HG02938 (cell line): ENCODE measurements around the gene SPATA2L.

Source experiments
- ATAC-seq: cut with Tn5 transposase; IDR thresholded peaks from one replicate; pipeline ENCODE4 v1.9.1; 2021; ENCODE audit warnings: mild to moderate bottlenecking, moderate library complexity; ENCODE audit not compliant: unreplicated experiment

SPATA2L gene

DNA sequence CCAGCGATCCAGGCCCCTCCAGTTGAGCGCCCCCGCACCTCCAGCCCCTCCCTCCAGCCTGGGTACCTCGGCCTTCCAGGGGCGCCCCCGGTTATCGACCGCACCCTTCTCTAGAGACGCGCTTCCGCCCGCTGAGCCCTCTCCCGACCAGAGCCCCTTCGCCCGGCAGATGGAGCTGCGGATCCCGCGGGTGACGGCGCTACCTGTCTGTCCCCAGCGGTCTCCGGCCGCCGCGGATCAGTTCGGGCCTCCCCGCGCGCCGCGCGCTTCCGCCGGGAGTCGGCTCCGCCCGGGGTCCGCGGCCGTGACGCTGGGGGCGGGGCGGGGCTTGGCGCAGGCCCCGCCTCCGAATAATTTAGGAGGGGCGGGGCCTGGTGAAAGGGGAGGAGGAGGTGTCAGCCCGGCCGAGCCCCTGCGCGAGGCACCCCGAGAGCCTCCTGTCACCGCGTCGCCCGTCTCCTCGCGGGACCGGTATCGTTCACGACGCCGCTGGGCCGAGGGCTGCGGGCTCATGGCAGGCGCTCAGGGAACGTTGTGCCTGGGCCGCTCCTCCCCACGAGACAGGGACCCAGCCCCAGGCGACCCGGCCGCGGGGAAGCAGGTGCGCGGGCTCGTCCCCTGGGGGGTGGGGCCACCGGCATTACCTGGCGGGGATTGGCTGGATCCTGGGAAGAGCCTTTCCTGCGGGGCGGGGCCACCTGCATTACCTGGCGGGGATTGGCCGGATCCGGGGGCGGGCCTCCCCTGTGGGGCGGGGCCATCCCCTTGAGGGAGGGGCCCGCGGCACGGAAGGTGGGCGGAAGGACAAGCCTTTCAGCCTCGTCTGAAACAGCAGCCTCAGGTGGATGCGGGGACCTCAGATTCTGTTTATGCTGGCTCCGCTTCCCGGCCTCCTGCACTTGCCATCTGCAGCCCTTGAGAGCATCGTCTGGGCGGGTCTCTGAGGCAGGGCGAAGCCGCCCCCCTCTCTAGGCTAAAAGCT is at the start of gene SPATA2L:
Gene SPATA2L (minus strand): TSS at position 281 of the 982 bp plus-strand sequence. CDS start 473 bp downstream, outside the sequence.
- ATAC-seq = peak; percentile 65

GRCh38 chr16:89749637-89750036 is 48.1 kb upstream of the SPATA2L start:
- no peak for ATAC-seq

- no peak for ATAC-seq
These were observed 47.4 kb upstream of the SPATA2L start for GRCh38 chr16:89748921-89749320.

- ATAC-seq = no peak
These were observed 46.6 kb upstream of the SPATA2L start for GRCh38 chr16:89748076-89748475.

- ATAC-seq = no peak
These were observed 44.5 kb upstream of the SPATA2L start for GRCh38 chr16:89746043-89746442.

GRCh38 chr16:89744813-89745212 is 43.3 kb upstream of the SPATA2L start:
- ATAC-seq = no peak

DNA sequence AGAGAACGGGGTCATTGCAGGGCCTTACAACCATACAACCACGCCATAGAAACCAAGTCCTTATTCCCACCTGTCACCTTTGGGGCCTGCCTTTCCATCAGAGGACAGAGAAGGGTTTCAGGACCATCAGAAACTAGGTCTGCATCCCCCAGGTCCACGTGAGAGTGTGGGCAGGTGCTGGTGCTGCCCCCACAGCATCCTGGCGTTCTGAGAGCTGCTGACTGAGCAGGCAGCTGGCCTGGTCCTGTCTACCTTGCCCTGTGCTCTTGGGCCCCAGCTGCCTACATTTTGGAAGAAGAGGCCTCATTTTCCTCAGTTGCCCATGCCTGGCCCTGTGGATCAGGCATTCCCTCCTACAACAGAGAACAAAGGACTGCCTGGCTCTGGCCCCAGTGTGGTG is 41.4 kb upstream of the SPATA2L start:
- no peak for ATAC-seq

DNA sequence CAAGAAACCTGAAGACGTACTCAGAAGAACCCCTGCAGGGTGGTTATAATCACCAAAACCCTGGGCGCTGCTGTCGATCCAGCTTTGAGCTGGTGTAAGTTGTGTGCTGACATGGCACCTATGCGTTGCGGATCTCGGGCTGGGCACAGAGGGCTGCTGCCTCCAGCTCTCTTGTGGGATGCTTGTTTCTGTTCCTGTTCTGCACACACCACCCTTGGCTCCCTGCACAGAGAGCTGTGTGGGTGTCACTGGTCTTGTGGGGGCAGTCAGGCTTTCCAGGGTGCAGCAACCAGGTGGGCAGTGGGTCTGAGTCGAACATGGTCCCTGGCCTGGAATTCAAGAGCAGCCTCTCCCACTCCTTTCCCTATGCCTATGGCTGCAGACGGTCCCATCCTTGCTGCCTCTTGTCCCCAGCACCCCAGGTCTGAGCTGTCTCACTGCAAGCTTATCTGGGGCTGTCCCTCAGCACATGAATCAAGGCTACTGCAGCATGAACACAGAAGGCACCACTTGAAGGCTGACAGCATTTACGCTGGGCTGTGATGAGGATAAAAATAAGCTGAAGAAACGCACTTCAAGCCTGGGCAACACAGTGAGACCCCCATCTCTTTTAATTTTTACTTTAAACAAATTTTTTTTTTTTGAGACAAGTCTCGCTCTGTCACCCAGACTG is 40.0 kb upstream of the SPATA2L start:
- ATAC-seq = no peak

DNA sequence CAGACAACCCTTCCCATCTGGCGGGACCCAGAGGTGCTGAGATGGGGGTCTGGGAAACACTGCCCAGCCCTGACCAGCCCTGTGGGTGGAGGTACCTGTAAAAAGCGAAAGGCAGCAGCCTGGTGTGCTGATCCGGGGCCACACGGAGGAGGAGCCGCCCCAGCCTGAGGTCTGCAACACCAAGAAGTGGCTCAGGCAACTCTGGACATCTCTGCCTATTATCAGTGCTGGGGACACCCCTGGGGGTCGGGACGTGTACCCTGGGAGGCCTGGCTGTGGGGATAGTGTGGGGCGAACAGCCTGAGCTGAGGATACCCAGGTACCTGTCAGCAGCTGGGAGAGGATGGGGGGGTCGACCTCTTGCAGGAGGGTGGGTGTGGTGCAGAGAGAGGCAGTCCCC is 37.9 kb upstream of the SPATA2L start:
- ATAC-seq = no peak

- ATAC-seq = no peak
These were observed 37.2 kb upstream of the SPATA2L start for GRCh38 chr16:89738538-89739317.

DNA sequence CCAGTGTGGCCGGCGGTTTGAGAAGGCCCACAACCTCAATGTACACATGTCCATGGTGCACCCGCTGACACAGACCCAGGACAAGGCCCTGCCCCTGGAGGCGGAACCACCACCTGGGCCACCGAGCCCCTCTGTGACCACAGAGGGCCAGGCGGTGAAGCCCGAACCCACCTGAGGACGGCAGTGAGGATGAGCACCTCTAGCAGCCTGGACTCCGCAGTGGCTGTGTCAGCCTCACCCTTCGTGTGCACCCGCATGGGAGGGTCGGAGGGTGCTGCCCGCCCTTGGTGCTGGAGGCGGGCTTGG is 36.5 kb upstream of the SPATA2L start:
- ATAC-seq = no peak

- ATAC-seq = no peak
These were observed 36.0 kb upstream of the SPATA2L start for GRCh38 chr16:89737341-89738071.

DNA sequence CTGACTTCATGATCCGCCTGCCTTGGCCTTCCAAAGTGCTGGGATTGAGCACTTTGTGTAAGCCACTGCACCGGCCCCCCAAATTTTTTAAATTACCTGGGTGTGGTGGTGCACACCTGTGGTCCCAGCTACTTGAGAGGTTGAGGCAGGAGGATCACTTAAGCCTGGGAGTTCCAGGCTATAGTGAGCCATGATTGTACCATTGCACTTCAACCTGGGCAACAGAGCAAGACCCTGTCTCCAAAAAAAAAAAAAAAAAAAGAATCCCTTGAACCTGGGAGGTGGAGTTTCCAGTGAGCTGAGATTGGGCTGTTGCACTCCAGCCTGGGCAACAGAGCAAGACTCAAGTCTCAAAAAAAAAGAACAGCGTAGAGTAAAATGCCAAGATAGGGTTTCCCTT is 35.0 kb upstream of the SPATA2L start:
- no peak for ATAC-seq

- no peak for ATAC-seq
These were observed 32.3 kb upstream of the SPATA2L start for GRCh38 chr16:89733792-89734191.

DNA sequence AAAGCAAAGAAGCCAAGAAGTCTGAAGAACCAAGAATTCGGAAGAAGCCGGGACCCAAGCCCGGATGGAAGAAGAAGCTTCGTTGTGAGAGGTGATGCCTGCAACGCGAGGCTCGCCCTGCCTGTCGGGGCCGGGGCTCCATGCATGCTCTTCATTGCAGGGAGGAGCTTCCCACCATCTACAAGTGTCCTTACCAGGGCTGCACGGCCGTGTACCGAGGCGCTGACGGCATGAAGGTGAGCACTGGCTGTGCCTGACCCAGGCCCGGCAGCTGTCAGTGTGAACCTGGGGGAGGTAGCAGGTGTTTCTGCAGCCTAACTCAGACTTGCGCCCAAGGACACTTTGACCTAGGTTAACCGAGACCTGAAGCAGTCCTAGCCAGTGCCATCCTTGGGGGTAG is 31.8 kb upstream of the SPATA2L start:
- no peak for ATAC-seq

DNA sequence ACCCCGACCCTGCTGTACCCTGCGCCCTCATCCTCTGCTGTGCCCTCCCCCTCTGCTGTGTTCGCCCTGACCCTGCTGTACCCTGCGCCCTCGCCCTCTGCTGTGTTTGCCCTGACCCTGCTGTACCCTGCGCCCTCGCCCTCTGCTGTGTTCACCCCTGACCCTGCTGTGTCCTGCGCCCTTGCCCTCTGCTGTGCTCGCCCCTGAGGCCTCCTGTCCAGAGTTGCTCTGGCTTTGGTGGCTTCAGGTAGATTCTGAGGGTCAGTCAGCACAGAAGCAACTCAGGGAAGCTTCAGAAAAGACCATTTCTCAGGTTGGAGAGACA is 31.4 kb upstream of the SPATA2L start:
- ATAC-seq = no peak

DNA sequence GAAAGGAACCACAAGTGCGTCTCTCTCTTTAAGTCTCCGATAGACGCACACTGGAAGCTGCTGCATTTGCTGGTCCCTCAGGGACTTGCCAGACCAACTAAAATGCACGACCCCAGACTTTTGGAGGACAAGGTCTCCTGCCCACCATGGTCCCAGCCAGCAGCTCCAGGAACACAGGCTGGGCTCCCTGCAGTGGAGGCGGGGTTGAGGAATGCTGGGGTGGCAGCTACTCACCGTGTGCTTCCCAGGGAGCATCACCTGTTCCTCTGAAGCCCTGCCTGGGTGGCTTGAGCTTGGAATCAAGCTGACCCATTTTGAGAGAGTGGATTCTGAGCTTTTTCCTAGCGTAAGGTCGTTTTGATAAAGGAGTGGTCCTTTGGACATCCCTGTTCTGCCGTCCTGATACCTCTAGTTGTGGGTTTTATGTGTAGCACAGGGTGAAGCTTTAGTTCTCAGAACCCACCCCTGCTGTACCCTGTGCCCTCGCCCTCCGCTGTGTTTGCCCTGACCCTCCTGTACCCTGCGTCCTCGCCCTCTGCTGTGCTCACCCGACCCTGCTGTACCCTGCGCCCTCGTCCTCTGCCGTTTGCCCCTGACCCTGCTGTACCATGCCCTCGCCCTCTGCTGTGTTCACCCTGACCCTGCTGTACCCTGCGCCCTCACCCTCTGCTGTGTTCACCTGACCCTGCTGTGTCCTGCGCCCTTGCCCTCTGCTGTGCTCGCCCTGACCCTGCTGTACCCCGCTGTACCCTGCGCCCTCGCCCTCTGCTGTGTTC is 30.8 kb upstream of the SPATA2L start:
- no peak for ATAC-seq

DNA sequence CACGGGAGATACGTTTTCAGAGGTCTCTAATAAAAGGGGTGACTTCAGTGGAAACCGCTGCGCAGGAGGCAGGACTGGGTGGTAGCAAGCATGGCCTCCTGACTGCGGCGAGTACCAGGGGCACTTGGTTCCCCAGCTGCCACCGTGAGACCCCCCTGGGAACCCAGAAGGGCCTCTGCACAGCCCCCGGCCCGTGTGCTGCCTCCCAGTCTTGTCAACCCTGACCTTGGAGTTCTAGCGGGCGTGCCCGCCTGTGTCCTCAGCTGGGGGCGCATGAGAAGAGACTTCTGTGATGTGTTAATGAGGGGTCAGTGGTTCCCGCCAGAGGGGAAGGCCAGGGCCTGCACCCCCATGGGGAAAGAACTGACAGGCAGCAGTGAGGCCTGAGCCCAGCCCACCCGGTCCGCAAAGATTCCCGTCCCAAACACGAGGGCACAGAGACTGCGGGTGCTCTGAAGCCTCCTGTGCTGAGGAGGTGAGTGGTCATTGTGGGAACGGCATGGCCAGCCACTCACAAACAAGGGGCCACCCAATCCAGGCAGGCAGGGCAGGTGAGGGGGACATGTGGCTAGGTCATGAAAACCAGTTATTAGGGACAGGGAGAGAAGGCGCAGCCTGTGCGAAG is 29.2 kb upstream of the SPATA2L start:
- ATAC-seq = no peak

- no peak for ATAC-seq
These were observed 28.5 kb upstream of the SPATA2L start for GRCh38 chr16:89729863-89730593.
